ENCODE measurements around the gene LRATD1.

The LRATD1 gene

GRCh38 chr2:14633461-14634181 is 1.1 kb downstream of the LRATD1 start:
- no peak for TF ChIP-seq CTCF (IDR thresholded peaks at IDR 0.05)
- no peak for TF ChIP-seq ZFX (IDR thresholded peaks at IDR 0.05; ENCODE audit: borderline replicate concordance)
- peak overlapping the region; percentile 84 for H3K27ac ChIP-seq

- H3K27ac ChIP-seq: peak overlapping the region; percentile 84
- TF ChIP-seq ZFX (IDR thresholded peaks at IDR 0.05; ENCODE audit: borderline replicate concordance): no peak
Measured at GRCh38 chr2:14634182-14634488, 1.6 kb downstream of the LRATD1 start.

- peak; percentile 91 for TF ChIP-seq CTCF (IDR thresholded peaks at IDR 0.05)
- TF ChIP-seq ZFX (IDR thresholded peaks at IDR 0.05; ENCODE audit: borderline replicate concordance): no peak
- H3K27ac ChIP-seq: peak overlapping the region; percentile 84
Measured at GRCh38 chr2:14634489-14635390, 2.2 kb downstream of the LRATD1 start.

- TF ChIP-seq ZFX (IDR thresholded peaks at IDR 0.05; ENCODE audit: borderline replicate concordance) (no peak), CTCF (IDR thresholded peaks at IDR 0.05) (peak; percentile 18; the same call in 1 of the 2 replicates)
- H3K27ac ChIP-seq: peak overlapping the region; percentile 84
Measured at GRCh38 chr2:14635391-14635871, 2.9 kb downstream of the LRATD1 start.

GRCh38 chr2:14638488-14638887 is 6.0 kb downstream of the LRATD1 start:
- H3K27ac ChIP-seq: no peak overlapping the region
- TF ChIP-seq ZFX (IDR thresholded peaks at IDR 0.05; ENCODE audit: borderline replicate concordance) (no peak), CTCF (IDR thresholded peaks at IDR 0.05) (no peak)

GRCh38 chr2:14641116-14641515 is 8.6 kb downstream of the LRATD1 start:
- H3K27ac ChIP-seq: no peak overlapping the region
- TF ChIP-seq ZFX (IDR thresholded peaks at IDR 0.05; ENCODE audit: borderline replicate concordance): no peak
- TF ChIP-seq CTCF (IDR thresholded peaks at IDR 0.05): no peak

GRCh38 chr2:14642499-14642898 is 10.0 kb downstream of the LRATD1 start:
- no peak overlapping the region for H3K27ac ChIP-seq
- TF ChIP-seq CTCF (IDR thresholded peaks at IDR 0.05): peak; percentile 39
- TF ChIP-seq ZFX (IDR thresholded peaks at IDR 0.05; ENCODE audit: borderline replicate concordance): no peak

All from 22Rv1 (cell line).